Motor neuron (in vitro differentiated cells): ENCODE measurements around the gene LRP5. TPM values are rescaled to one million over a fixed set of nuclear protein-coding genes. Genes with fewer than 3 reads are reported as not detected.
"Not testable (repeated sequence)": the region's sequence is repeated elsewhere in the genome, so short reads cannot be mapped to it uniquely, and the experiment has no call there.

Experiments
- ATAC-seq, 8 experiments: fragments of 200-7000 bp; cut with Tn5 transposase; replicated peaks in 6 of 8; 2 replicates each; pipeline ENCODE4 v1.8.0; 2021; ENCODE audit warnings: mild to moderate bottlenecking in 8 of 8, moderate library complexity in 8 of 8
- H3K27ac ChIP-seq, 2 donors: fragments of 250-450 bp; sonication (Bioruptor Pico); 2 replicates each; pipeline ENCODE4 v1.9.0; 2021; ENCODE audit warnings: antibody characterized with exemption in 2 of 2, mild to moderate bottlenecking in 2 of 2, moderate library complexity in 1 of 2
- H3K4me1 ChIP-seq, 2 donors: fragments of 250-450 bp; sonication (Bioruptor Pico); replicated peaks in 1 of 2; 2 replicates each; pipeline ENCODE4 v1.6.1; 2021; ENCODE audit warnings: antibody characterized with exemption in 2 of 2, mild to moderate bottlenecking in 2 of 2, moderate library complexity in 1 of 2
- H3K4me3 ChIP-seq, 5 donors: fragments of 250-450 bp; sonication (Bioruptor Pico); 2 replicates each; pipeline ENCODE4 v1.9.0; 2021; ENCODE audit warnings: antibody characterized with exemption in 5 of 5, mild to moderate bottlenecking in 5 of 5, moderate library complexity in 4 of 5
- WGBS, 10 experiments: fragments of 450-650 bp; shearing (Covaris generic); methylation state at CpG; one replicate each; pipeline ENCODE4 v1.0.0; 2022; 5-methylcytosine and 5-hydroxymethylcytosine counted together
- in situ Hi-C, 9 experiments: fragments of 400-800 bp; cut with MboI; loops; one replicate each; pipeline ENCODE4 v1.15.0; 2021; ENCODE audit warnings: low sequenced_read_pairs in 9 of 9, low pct_unique_long_range_greater_than_20kb in 2 of 9; ENCODE audit not compliant: unreplicated experiment in 9 of 9
- total RNA-seq, 8 experiments: library from RNA; unstranded; fragments of 300-600 nt; gene quantifications; 2 replicates each; pipeline versions ENCODE4 v1.2.3 to v1.2.4, GENCODE V29; 2022

Gene LRP5
- total RNA-seq, 8 experiments from 2014 or later = 4.8 to 49.4 (median 14.0) TPM

DNA sequence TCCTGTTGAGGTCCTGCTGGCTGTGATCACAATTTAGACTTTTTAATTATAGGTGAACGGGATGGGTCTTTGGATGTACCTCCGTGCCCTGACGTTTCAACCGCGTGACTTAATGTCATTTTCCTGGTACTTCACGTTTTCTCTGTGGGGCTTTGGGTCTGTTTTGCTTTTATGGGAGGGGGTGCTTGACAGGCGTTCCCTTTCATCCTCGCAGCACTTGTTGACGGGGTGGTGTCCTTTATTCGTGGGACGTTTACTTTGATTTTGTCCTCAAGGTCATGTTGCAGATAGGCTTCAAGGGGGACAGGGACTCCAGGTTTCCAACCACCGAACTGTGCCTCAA lies 149.2 kb downstream of the LRP5 start:
- H3K4me1 ChIP-seq = peaks cover 11 to 14% of the 10 kb centered on the region in 2 donors
- H3K27ac ChIP-seq = peak overlapping the region in 1 of 2 donors; percentile 95
- peak overlapping the region; percentile 74 to 98 (median 92) for H3K4me3 ChIP-seq
- in situ Hi-C loops = loop anchor here in 1 of 9 experiments (25.0 kb wide), 1 partner anchor 199 kb away; the partner anchor contains the start of gene C11orf24
- 0 to 5% (median 0%) methylated on average over 4 to 10 of the region's 12 CpGs; no CpG with 5 or more reads in 3 of the 10 experiments for WGBS, 10 experiments
- ATAC-seq = no peak

DNA sequence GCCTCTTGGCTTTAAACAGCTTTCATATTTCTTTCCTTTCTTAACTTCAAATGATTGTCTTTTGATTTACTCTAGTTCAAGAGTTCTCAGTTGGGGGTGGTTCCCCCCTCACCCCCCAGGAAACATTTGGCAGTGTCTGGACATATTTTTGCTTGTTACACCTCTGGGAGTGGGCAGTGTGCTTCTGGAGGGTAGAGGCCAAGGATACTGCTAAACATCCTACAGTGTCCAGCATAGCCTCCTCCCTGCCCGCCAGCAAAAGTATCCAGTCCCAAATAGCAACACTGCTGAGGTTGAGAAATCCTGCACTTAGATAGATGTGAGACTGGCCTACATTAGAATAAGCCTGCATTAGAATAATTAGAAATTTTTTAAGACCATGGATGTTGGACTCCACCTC lies 151.3 kb downstream of the LRP5 start:
- WGBS, 10 experiments = 40 to 100% (median 100%) methylated on average over 1 of the region's 1 CpG; no CpG with 5 or more reads in 5 of the 10 experiments
- no peak overlapping the region for H3K4me3 ChIP-seq
- H3K27ac ChIP-seq = no peak overlapping the region
- H3K4me1 ChIP-seq = peaks cover 14 to 19% of the 10 kb centered on the region in 2 donors
- ATAC-seq = no peak
- in situ Hi-C loops = loop anchor here in 1 of 9 experiments (25.0 kb wide), 1 partner anchor 201 kb away; the partner anchor contains the start of gene C11orf24

DNA sequence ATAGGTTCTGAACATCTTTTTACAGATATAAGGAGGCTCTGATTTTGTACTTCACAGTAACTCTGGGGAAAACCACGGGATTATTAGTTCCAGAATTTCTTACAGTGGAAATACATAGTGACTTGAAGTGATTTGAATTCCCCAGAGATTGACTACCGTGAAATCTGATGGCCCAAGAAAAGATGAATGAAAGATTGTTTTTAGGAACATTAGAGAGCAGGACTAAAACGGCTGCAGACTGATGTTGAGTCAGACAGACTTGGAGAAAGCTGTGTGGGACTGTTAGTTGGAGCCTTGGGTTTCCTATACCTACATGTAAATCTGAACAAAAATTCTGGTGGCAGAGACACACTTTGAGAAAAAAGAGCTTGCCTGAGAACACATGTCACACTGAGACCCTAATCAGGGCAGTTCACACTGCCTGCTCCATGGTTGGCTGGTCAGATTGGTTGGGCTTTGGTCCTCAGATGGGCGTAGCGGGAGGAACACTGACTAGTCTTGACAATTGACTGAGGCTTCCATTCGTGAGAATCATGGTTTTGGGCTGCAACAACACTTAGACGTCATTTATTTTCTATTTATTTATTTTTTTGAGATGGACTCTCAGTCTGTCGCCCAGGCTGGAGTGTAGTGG lies 154.9 kb downstream of the LRP5 start:
- no peak overlapping the region for H3K4me3 ChIP-seq
- H3K27ac ChIP-seq = no peak overlapping the region
- in situ Hi-C loops = loop anchor here in 1 of 9 experiments (25.0 kb wide), 1 partner anchor 205 kb away; the partner anchor contains the start of gene C11orf24
- 40 to 100% (median 88%) methylated on average over 1 to 7 of the region's 8 CpGs for WGBS, 10 experiments
- ATAC-seq = no peak
- peaks cover 17 to 32% of the 10 kb centered on the region in 2 donors for H3K4me1 ChIP-seq

DNA sequence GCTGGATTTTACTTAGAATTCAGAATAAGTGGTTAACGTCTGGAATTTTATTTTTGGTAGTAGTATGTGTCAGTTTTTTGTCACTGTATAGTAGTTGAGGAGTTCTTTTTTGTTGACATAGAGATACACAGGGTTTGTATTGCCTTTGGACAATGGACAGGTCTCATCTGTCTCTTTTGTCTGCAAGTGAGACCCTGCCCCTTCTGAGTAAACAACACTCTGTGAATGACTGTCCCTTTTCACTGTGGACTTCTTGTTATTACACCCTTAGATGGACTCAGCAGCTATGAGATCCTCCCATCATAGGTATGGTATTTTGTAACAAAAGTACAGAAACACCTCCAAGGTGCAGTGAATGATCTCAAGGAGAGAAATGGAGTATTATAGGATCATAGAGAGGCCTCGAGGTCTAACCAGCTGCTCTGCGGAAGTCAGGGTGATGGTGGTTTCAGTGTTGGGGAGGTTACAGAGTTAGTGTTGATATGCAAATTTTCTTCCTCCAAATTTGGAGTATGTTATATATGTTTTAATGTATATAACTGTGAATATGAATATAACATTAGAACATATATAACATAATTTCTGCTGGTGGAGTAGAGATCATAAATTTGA lies 155.9 kb downstream of the LRP5 start:
- peak in 1 of 8 experiments; percentile 35 for ATAC-seq
- WGBS, 10 experiments = 14 to 89% (median 60%) methylated on average over 1 to 3 of the region's 3 CpGs; no CpG with 5 or more reads in 3 of the 10 experiments

DNA sequence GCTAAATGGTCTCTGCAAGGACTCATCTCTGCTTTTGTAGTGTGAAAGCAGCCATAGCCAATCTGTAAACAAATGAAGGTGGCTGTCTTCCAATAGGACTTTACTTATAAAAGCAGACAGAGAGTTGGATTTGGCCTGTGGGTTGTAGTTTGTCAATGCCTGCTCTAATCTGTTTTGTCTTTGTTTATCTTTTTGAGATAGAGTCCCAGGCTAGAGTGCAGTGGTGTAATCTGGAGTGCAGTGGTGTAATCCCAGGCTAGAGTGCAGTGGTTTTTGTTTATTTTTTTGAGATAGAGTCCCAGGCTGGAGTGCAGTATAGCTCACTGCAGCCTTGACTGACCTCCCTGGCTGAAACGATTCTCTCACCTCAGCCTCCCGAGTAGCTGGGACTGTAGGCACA lies 156.7 kb downstream of the LRP5 start:
- peaks cover 11 to 24% of the 10 kb centered on the region in 2 donors for H3K4me1 ChIP-seq
- in situ Hi-C loops = loop anchor here in 1 of 9 experiments (25.0 kb wide), 1 partner anchor 207 kb away; the partner anchor contains the start of gene C11orf24
- no peak overlapping the region for H3K27ac ChIP-seq
- WGBS, 10 experiments = 40 to 88% (median 81%) methylated on average over 1 to 2 of the region's 2 CpGs; no CpG with 5 or more reads in 2 of the 10 experiments
- H3K4me3 ChIP-seq = no peak overlapping the region
- peak in 1 of 8 experiments; percentile 5 for ATAC-seq

More for the DNA sequence above, 155.9 kb downstream of the LRP5 start:
- in situ Hi-C loops = loop anchor here in 1 of 9 experiments (25.0 kb wide), 1 partner anchor 206 kb away; the partner anchor contains the start of gene C11orf24
- Histone ChIP-seq H3K27ac (no peak overlapping the region), H3K4me3 (no peak overlapping the region), H3K4me1 (peaks cover 11 to 24% of the 10 kb centered on the region in 2 donors)

DNA sequence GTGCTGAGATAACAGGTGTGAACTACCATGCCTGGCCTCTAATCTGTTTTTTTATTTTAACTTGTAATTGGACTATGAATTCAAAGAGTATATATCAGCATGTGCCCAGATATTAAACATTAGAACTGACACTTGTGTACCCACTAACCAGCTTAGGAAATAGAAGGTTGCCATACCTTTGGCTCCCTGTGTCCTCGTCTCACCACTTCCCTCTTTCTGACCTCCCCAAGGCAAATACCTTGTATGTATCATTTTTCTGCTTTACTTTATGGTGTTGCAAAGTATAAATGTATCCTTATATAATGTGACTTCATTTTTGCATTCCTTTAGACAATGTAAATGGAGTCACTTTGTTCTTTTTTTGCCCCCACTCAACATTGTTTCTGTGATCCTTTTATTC lies 157.3 kb downstream of the LRP5 start:
- Histone ChIP-seq H3K27ac (no peak overlapping the region), H3K4me3 (no peak overlapping the region), H3K4me1 (peaks cover 11 to 24% of the 10 kb centered on the region in 2 donors)
- in situ Hi-C loops = loop anchor here in 1 of 9 experiments (25.0 kb wide), 1 partner anchor 207 kb away; the partner anchor contains the start of gene C11orf24
- WGBS, 10 experiments = 22 to 100% (median 92%) methylated on average over 1 of the region's 1 CpG; no CpG with 5 or more reads in 4 of the 10 experiments
- no peak for ATAC-seq

DNA sequence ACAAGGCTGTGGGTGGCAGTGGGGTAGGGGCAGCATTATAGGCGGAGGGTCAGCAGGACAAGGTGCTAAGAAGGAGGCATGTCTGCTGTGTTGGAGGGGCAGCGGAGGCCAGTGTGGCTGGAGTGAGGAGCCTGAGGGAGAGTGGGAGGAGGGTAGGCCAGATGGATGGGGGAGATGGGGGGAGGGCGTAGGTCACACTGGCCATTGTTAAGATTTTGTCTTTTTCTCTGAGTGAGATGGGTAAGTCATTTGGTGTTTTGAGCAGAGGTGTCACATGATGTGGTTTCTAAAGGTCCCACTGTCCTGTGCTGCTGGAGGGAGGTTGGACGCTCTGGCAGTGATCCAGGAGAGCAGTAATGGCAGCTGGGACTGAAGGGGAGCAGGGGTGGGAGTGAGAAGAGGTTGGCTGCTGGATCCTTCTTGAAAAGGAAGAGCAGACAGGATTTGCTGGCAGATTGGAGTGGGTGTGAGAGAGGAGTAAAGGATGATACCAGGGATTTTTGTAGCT lies 158.0 kb downstream of the LRP5 start:
- H3K4me3 ChIP-seq = no peak overlapping the region
- peak overlapping the region in 1 of 2 donors; percentile 13 for H3K27ac ChIP-seq
- ATAC-seq = peak in 5 of 8 experiments; percentile 83 to 94 (median 90)
- peaks cover 11 to 24% of the 10 kb centered on the region in 2 donors for H3K4me1 ChIP-seq
- WGBS, 10 experiments = 82 to 100% (median 100%) methylated on average over 1 to 2 of the region's 4 CpGs; no CpG with 5 or more reads in 7 of the 10 experiments
- in situ Hi-C loops = loop anchor here in 1 of 9 experiments (25.0 kb wide), 1 partner anchor 208 kb away; the partner anchor contains the start of gene C11orf24

DNA sequence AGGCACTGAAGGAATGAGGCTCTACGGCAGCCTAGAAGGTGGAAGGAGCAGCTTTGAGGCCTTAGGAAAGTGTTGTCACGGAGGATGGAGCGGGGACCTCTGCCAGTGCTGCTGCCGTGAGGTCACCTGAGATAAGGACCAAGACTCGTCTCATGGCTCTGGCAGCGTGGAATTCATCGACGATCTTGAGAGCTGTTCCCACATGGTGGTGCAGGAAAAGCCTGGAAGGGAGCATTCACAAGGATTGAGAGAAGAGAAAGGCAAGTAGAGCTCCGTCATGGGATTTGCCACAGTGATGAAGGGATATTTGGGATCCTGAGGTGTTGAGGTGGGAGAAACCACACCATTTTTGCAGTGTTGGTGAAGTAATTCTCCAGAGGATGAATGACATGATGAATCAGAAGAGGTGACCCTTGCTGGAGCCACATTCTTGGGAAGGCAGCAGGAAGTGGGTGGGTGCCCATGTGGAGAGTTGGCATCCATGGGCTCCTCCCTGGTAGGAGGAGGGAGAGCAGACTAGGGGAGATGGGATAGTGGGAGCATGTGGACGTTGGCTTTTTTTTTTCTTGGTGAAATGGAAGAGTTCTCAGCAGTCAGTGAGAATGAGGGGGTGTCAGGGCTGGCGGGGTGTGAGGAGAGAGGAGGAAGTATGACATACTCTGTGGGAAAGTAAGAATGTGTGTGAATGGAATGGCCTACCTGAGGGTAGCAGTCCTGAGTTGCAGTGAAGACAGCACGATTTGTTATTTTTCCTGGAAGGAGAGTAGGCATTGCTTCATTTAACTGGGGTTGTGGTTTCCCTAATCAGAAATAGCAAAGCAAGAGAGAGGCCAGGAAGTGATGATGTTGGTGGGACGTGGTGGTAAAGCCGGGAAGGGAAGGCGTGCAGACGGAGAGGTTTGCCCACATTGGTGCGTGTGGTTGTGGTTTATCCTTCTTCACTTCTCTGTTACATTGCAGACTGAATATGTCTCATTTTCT lies 159.3 kb downstream of the LRP5 start:
- WGBS, 10 experiments = 20 to 100% (median 96%) methylated on average over 1 to 16 of the region's 17 CpGs

DNA sequence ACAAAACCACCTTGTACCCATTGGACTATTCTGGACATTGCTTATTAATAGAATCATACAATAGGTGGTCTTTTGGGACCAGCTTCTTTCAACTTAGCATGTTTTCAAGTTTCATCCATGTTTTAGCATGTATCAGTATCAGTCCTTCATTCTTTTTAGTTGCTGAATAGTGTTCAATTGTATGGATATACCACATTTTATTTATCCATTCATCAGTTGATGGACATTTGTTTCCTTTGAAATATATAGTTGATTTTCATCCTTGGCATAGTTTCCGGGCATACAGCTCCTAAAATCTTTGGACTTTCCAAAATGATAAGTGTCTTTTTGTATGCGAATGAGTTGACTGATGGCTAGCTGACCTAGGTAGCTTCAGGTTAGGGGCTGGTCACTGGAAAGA lies 160.4 kb downstream of the LRP5 start:
- WGBS, 10 experiments = 89 to 100% (median 100%) methylated on average over 1 to 2 of the region's 2 CpGs; no CpG with 5 or more reads in 1 of the 10 experiments
- H3K27ac ChIP-seq = no peak overlapping the region
- no peak overlapping the region for H3K4me3 ChIP-seq
- in situ Hi-C loops = loop anchor here in 1 of 9 experiments (25.0 kb wide), 1 partner anchor 210 kb away; the partner anchor contains the start of gene C11orf24
- H3K4me1 ChIP-seq = peaks cover 11 to 24% of the 10 kb centered on the region in 2 donors
- ATAC-seq = no peak

More for the DNA sequence above, 159.3 kb downstream of the LRP5 start:
- in situ Hi-C loops = loop anchor here in 1 of 9 experiments (25.0 kb wide), 1 partner anchor 209 kb away; the partner anchor contains the start of gene C11orf24
- Histone ChIP-seq H3K27ac (no peak overlapping the region), H3K4me1 (peaks cover 11 to 24% of the 10 kb centered on the region in 2 donors), H3K4me3 (no peak overlapping the region)
- ATAC-seq = no peak

DNA sequence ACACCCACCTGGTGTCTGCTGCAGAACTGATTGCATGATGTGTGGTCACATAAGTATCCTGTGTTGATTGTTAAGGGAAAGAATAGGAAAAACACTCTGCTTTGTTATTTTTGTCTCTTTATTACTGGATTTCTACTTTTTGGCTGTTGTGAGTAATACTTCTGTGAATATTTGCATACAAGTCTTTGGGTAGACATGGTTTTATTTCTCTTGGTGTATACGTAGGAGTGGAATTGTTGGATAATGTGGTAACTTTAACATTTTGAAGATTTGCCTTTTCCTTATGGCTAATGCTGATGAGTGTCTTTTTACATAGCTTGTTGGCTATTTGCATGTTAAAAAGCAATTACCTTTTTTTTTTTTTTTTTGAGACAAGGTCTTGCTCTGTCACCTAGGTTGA lies 161.3 kb downstream of the LRP5 start:
- Histone ChIP-seq H3K4me1 (peaks cover 11 to 17% of the 10 kb centered on the region in 2 donors), H3K4me3 (no peak overlapping the region), H3K27ac (no peak overlapping the region)
- in situ Hi-C loops = loop anchor here in 1 of 9 experiments (25.0 kb wide), 1 partner anchor 211 kb away; the partner anchor contains the start of gene C11orf24
- WGBS, 10 experiments = 14 to 100% (median 86%) methylated on average over 1 of the region's 1 CpG; no CpG with 5 or more reads in 5 of the 10 experiments
- ATAC-seq = peak in 2 of 8 experiments; percentile 33 to 64

DNA sequence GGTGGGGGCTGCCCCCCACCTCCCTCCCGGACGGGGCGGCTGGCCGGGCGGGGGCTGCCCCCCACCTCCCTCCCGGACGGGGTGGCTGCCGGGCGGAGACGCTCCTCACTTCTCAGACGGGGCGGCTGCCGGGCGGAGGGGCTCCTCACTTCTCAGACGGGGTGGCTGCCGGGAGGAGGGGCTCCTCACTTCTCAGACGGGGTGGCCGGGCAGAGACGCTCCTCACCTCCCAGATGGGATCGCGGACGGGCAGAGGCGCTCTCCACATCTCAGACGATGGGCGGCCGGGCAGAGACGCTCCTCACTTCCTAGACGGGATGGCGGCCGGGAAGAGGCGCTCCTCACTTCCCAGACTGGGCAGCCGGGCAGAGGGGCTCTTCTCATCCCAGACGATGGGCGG lies 163.2 kb downstream of the LRP5 start:
- H3K4me3 ChIP-seq, ATAC-seq: not testable (repeated sequence)
- no CpG with 5 or more reads among the region's 34 CpGs for WGBS, 10 experiments

DNA sequence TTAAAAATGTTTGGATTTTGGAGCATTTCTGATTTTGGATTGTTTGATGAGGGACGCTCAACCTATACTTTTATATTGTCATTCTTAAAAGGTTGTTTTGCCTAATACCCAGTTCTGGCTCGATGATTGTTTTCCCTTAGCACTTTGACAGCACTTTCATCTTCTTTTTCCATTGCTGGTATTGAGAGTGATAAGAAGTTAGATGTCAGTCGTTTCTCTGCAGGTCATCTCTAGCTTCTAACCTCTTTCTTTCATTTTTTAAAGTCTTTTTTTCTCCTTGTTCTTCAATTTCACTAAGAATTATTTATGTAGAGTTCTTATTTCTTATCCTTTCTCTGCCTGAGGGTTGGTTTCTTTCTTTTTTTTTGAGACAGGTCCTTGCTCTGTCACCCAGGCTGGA lies 167.0 kb downstream of the LRP5 start:
- no peaks in the 10 kb centered on the region for H3K4me1 ChIP-seq
- no peak overlapping the region for H3K4me3 ChIP-seq
- H3K27ac ChIP-seq = no peak overlapping the region
- WGBS, 10 experiments = 90 to 100% (median 95%) methylated on average over 2 to 3 of the region's 3 CpGs
- in situ Hi-C loops = no loop called here
- ATAC-seq = no peak

More for the DNA sequence above, 163.2 kb downstream of the LRP5 start:
- H3K4me1 ChIP-seq, H3K27ac ChIP-seq, in situ Hi-C loops: not testable (repeated sequence)
